Measurements from ENCODE around the gene IFNGR2.

DNA sequence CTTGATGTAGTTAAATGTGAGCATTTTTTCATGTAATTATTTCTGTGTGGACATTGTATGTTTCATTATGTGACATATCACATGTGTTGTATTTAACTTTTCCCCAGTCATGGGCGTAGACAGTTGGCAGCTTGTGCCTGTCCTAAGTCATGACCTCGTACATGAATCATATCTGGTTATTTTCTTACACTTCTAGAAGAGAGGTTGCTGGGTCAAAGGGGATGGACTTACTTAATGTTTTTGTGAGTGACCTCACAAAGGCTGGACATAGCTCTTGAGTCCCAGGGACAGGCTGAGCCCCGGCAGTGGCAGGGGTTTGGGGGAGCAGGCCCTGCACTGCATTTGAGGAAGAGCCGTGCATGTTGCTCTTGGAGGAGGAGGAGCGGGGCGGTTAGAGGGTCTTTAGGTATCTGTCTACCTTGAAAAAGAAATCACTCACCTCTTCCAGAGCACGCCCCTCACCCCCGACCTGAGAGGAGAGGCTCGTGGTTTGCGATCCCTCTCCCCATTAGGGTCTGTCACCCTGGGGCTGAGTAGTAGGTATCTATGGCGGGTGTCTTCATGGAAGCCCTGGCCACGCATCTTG lies 16.4 kb downstream of the IFNGR2 start:
- TF ChIP-seq CBX5 (IDR thresholded peaks at IDR 0.05; ENCODE audit: low read depth, low read length) (no peak), CEBPB (IDR thresholded peaks at IDR 0.05; ENCODE audit: low read depth, low read length) (no peak)
